ENCODE measurements around the gene ZBTB1.

- TF ChIP-seq CTCF (IDR thresholded peaks at IDR 0.05) (no peak), EZH2 (IDR thresholded peaks at IDR 0.05) (no peak), EZH2phosphoT487 (IDR thresholded peaks at IDR 0.05) (no peak)
These were observed 2.1 kb upstream of the ZBTB1 start for GRCh38 chr14:64502456-64502855.
